Amygdala (tissue), 56 donors: ENCODE results near the gene WRAP73.

Experiments used
- DNase-seq, 56 donors: peaks; one replicate each; lab custom pipeline; 2025; lab: John Stamatoyannopoulos, UW

Gene WRAP73

GRCh38 chr1:3584915-3585314, 65.0 kb downstream of the WRAP73 start:
- peak in 1 of 56 donors; percentile 46 for DNase-seq

DNA sequence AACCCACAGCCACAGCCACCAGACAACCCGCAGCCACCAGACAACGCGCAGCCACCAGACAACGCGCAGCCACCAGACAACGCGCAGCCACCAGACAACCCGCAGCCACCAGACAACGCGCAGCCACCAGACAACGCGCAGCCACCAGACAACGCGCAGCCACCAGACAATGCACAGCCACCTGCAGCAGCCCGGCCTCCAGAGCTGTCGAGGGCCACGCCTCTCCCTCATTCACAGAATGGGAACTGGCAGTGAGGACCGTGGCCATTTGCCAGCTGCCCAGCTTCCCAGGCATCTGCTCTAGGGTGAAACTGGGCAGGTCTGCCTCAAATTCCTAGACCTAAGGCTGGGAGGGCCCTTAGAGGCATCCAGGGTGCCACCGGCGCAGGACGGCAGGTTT, 66.2 kb downstream of the WRAP73 start:
- DNase-seq = peak in 3 of 56 donors; percentile 7 to 34 (median 31)

DNA sequence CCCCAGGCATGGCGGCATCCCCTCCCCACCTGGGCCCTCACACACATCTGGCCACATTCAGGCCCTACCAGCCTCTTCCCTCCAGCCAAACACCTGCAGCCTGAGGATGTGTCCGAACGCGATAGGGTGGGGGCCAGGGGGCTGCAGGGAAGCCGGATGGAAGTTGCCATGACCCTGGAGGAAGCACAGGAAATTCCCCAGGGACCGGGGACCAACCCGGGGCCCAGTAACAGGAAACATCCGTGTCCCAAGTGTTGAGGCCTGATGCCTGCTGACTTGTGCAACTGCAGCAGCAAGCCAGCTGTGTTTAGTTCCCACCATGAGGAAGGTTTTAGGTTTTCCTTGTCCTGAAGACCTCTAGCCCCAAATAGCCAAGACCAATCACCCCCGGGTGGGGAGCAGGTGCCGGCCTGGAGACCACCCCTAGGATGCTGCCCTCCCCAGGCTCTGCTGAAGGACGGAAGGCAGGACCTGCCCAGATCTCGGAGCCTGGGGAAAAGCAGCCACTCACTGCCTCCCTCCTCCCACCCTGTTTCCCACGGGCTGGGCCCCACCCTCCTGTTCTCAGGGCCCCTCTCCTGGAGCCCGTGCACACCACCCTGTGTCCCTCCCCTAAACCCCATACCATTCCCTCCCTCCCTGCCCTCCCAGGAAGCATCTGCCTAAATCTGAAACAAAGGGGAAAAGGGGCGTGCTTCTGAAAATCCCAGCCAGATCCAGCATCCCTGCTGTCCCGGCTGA, 68.4 kb downstream of the WRAP73 start:
- DNase-seq = no peak
